HG03060 (cell line): Measurements from ENCODE around the gene RNF217.
"Not testable (repeated sequence)": the region's sequence is repeated elsewhere in the genome, so short reads cannot be mapped to it uniquely, and the experiment has no call there.

Experiments
- ATAC-seq: cut with Tn5 transposase; IDR thresholded peaks from one replicate; pipeline ENCODE4 v1.9.1; 2021; ENCODE audit warnings: low read depth, moderate number of reproducible peaks; ENCODE audit not compliant: unreplicated experiment

The RNF217 gene

GRCh38 chr6:125050663-125051318 lies 88.6 kb downstream of the RNF217 start:
- no peak for ATAC-seq

- ATAC-seq = no peak
These were observed 91.6 kb downstream of the RNF217 start for GRCh38 chr6:125053809-125054208.

- no peak for ATAC-seq
These were observed 92.1 kb downstream of the RNF217 start for GRCh38 chr6:125054331-125054730.

GRCh38 chr6:125057392-125058246 lies 95.4 kb downstream of the RNF217 start:
- no peak for ATAC-seq

- ATAC-seq = no peak
These were observed 96.3 kb downstream of the RNF217 start for GRCh38 chr6:125058546-125058945.

GRCh38 chr6:125063307-125063706 lies 101.1 kb downstream of the RNF217 start:
- no peak for ATAC-seq

- ATAC-seq = no peak
These were observed 103.9 kb downstream of the RNF217 start for GRCh38 chr6:125066140-125066539.

- ATAC-seq = no peak
These were observed 104.7 kb downstream of the RNF217 start for GRCh38 chr6:125066964-125067363.

- ATAC-seq = no peak
These were observed 105.3 kb downstream of the RNF217 start for GRCh38 chr6:125067552-125067951.

- ATAC-seq = no peak
These were observed 110.8 kb downstream of the RNF217 start for GRCh38 chr6:125073071-125073470.

- ATAC-seq = no peak
These were observed 111.9 kb downstream of the RNF217 start for GRCh38 chr6:125074120-125074519.

- not testable (repeated sequence) for ATAC-seq
These were observed 112.8 kb downstream of the RNF217 start for GRCh38 chr6:125075073-125075472.

GRCh38 chr6:125075741-125076481 lies 113.7 kb downstream of the RNF217 start:
- ATAC-seq = no peak

- no peak for ATAC-seq
These were observed 114.2 kb downstream of the RNF217 start for GRCh38 chr6:125076482-125076742.

- ATAC-seq = no peak
These were observed 115.2 kb downstream of the RNF217 start for GRCh38 chr6:125077453-125077852.

- ATAC-seq = no peak
These were observed 116.5 kb downstream of the RNF217 start for GRCh38 chr6:125078602-125079321.

- ATAC-seq = no peak
These were observed 120.9 kb downstream of the RNF217 start for GRCh38 chr6:125082908-125083683.

GRCh38 chr6:125083684-125083990 lies 121.4 kb downstream of the RNF217 start:
- no peak for ATAC-seq

- no peak for ATAC-seq
These were observed 124.5 kb downstream of the RNF217 start for GRCh38 chr6:125086716-125087115.

GRCh38 chr6:125088963-125089362 lies 126.7 kb downstream of the RNF217 start:
- no peak for ATAC-seq
